Activated CD8-positive, alpha-beta memory T cell treated with anti-CD3 and anti-CD28 coated beads, Interleukin-2, amount 50 U/mL, for 4 hours (primary cell): ENCODE measurements around the gene CREB3.
A peak's percentile ranks its signal among the peaks of the same experiment; 100 is the strongest.

Experiments used
- DNase-seq: peaks from one replicate; pipeline ENCODE4 v3.0.0-alpha.2; 2020

CREB3 gene

DNA sequence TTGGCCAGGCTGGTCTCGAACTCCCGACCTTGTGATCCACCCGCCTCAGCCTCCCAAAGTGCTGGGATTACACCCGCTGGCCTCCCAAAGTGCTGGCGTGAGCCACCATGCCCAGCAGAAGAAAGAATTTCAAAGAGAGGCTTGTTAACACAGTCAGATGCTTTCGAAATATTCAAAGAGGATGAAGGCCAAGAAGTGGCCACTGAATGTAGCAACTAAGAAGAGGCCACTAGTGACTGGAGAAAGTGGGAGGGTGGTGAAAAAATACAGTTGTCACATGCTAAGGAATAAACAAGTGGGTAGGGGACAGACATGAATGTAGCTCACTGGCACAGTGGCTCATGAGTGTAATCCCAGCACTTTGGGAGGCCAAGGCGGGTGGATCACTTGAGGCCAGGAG is 29.8 kb upstream of the CREB3 start:
- DNase-seq = no peak

GRCh38 chr9:35703906-35704672 is 28.4 kb upstream of the CREB3 start:
- no peak for DNase-seq

GRCh38 chr9:35705372-35705771 is 27.1 kb upstream of the CREB3 start:
- no peak for DNase-seq

GRCh38 chr9:35705836-35706430 is 26.5 kb upstream of the CREB3 start:
- DNase-seq = no peak

DNA sequence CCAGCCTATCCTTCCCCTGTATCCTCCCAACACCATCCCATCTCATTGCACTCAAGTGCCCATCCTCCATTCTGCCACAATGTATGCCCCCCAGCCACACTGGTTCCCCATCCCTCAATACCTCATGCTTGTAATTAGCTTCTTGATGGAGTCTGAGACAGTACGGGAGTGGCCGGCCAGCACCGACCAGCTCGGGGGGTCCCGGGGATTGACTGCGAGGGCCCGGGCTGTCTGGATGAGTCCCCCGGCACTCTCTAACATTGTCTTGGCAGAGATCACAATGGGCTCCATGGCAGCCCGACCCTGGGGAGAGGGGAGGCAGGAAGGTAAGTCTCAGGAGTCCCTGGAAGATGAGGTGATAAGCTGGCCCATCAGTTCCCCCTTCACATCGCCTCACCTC is 25.5 kb upstream of the CREB3 start:
- no peak for DNase-seq

DNA sequence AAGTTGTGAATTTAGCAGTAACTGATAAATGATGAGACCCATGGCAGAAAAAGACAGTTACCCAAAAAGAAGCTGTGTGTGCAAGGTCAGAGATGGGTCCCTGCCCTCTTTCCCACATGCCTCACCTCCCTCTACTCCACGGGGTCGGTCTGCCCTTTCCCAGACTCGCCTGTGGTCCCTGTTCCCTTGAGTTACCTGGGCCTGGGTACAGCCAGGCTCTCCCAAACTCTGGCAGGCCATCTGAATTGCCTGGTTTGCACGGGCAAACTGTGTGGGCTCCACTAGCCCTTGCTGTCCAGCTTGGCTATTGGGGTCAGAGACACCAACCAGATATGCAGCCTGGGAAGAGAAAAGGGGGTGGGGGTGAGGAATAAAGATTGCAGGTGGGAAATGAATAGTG is 24.3 kb upstream of the CREB3 start:
- no peak for DNase-seq

GRCh38 chr9:35710818-35711500 is 21.5 kb upstream of the CREB3 start:
- DNase-seq = no peak

DNA sequence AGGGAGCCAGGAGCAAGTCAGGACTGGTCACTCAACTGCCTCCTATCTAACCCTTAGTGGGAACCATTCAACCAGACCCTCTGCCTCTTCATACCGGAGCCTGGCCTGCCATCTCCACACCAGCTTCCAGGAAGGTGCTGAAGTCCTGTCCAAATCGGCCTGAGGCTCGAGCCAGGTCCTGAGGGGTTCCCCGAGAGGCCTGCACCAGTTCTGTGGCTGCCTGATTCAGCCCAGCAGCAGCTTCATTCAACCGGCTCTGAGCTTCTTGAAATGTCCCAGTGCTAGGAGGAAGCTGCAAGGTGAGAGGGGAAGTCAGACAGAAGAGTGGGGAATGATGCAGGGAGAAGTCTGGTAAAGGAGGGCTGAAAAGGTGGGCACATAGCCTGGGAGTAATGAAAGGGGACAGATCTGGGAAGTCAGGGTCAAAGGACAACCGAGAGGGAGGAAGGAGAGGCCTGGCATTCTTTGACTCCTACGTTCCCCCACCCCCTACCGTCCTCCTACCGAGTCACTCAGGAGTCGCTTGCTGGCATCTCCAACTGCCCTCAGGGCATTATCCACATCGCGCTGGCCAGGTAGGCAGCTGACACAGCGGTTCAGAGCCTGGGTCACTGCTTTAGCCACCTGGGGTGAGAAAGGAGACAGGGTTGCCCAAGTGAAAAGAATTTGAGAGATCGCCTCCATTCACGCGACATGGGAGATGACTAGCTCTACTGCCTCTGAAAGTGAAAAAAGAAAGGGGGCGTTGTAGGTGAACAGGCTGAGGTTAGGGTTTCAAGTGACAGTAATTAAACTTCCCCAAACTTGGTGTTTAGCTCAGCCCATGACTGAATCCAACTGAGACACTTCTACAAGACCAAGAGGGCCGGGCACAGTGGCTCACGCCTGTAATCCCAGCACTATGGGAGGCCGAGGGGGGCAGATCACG is 20.7 kb upstream of the CREB3 start:
- DNase-seq = no peak

DNA sequence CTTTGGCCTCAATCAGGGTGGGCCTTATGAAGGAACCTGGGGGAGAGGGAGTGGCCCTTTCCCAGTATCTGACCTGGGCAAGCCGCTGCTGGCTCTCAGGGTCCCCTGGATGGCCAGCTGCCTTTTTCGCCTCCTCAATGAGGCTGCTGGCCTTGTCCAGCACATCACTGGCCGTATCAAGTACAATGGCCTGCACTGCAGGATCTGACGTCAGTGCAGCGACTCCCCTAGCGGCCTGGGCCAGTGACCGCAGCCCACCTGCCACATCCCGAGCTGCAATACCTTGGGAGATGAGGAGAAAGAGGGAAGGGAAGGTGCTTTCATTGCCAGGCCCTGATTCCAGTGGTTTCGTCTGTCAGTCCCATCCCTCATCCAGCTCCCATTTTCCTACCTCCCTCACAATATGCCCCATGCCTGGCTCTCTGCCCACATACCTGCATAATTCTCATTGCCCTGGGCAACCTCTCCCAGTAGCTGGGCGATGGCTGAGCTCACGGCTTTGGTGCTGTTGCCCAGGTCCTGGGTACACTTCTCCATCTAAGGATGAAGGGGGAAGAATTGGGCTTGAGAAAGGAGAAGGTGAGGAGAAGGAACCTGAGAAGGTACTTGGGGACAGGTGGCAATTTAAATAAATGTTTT is 19.6 kb upstream of the CREB3 start:
- no peak for DNase-seq

DNA sequence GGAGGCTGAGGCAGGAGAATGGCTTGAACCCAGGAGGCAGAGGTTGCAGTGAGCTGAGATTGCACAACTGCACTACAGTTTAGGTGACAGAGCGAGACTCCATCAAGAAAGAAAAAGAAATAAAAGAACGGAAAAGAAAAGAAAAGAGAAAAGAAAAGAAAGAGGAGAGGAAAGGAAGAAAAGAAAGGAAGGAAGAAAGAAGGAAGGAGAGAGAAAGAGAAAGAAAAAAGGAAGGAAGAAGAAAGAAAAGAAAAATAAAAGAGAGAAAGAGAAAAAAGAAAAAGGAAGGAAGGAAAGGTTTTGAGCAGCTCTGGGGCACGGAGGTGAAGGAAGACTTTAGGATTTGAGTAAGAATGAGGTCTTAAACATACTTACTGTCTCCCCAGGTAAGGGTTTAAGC is 18.9 kb upstream of the CREB3 start:
- DNase-seq = no peak

GRCh38 chr9:35714123-35714522 is 18.3 kb upstream of the CREB3 start:
- DNase-seq = no peak

DNA sequence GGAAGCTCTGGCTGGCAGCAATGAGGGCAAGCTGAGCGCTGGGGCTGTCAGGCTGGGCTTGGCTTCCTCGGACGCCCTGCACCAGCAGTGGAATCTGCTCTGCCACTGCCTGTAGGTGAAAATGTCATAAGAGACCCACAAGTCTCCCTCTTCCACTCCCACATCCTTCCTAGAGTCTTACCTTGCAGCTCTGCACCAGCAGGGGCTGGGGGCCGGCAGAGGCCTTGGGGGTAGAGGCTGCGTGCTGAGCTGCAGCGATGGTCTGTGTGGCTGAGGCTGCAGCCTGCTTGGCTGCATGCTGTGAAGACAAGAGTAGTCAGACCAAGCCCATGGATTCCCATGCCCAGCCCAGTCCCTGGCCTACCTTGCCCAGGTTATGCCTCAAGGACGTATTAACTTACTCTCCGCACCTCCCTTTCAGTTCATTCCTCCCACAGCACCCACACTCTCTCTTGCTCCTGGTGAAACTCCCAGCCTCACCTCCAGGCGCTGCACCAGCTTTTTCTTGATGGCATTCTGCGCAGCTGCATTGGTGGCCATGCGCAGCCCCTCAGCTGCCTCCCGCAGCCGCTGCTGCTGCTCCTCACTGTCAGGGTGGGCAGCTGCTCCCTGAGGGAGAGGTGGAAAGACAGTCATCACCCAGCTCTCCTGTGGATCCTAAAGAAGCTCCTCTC is 17.8 kb upstream of the CREB3 start:
- DNase-seq = no peak

GRCh38 chr9:35716230-35716629 is 16.2 kb upstream of the CREB3 start:
- no peak for DNase-seq

- DNase-seq = no peak
Measured at GRCh38 chr9:35717132-35717870, 15.2 kb upstream of the CREB3 start.

DNA sequence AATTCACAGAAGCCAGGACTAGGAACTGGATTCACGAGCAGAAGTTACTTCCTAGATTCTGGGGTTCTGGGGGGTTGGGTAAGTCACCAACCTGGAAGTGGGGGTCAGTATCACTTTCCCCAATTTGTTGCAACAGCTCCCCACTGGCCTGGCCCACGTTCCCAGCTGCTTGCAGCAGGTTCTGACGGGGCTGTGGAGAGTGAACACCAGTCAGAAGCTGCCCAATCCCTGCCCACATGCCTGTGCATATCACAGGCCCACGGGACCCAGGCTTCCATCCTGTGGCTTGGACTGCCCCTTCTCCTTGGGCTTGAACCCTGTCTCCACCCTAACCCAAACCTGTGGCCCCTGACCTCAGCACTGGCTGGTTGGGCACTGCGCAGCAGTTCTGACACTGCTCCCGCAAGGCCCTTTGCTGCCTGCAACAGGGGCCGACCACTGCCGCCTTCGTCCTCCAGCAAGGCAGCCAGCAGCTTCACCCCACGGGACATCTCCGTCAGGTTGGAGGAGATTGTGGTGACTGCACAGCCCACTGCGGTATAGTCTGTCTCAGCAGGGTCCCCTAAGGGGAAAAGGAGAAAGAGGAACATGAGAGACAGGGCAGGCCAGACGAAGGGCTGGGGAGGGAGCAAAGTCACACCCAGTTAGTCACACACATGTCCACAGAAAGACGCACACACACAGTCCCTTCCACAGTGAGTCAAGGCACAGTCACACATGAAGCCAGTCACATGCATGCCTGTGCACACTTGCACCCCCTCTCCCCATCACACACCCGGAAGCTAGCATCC is 13.6 kb upstream of the CREB3 start:
- DNase-seq = no peak

DNA sequence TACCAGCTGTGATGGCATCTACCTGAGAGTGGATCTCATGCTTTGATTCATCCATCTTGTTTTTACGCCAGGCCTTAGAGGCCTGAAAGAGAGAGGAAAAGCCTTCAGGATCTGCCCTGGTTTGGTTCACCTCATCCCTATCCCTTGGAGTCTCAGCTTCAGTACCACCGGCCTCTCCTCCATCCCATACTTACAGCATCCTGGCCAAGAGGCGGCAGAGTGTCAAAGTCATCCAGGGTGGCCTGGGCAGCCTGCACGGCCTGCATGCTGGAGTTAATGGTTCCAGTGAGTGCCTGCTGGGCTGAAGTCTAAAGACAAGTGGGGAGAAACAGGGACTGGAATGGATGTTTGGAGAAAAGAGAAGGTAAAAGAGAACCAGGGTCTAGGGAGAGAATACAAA is 12.9 kb upstream of the CREB3 start:
- DNase-seq = no peak

GRCh38 chr9:35723426-35723825 is 9.0 kb upstream of the CREB3 start:
- DNase-seq = no peak

DNA sequence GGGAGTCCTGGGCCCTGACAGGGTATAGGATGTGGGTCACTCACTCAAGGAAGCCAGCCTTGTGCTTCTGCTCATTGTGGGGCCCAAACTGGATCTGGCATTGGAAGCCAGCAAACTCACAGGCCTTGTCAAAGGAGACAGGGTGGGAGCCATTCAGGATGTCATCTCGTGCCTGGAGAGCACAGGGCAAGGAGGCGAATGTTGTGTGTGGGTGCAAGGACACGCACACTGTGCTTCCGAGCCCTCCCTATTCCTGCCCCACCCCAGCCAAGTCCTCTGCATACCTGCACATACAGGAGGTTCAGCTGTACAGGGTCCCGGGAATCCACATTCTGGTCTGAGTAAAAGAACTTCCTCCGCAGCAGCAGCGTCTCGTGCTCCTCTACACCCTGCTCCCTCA is 8.6 kb upstream of the CREB3 start:
- DNase-seq = no peak

DNA sequence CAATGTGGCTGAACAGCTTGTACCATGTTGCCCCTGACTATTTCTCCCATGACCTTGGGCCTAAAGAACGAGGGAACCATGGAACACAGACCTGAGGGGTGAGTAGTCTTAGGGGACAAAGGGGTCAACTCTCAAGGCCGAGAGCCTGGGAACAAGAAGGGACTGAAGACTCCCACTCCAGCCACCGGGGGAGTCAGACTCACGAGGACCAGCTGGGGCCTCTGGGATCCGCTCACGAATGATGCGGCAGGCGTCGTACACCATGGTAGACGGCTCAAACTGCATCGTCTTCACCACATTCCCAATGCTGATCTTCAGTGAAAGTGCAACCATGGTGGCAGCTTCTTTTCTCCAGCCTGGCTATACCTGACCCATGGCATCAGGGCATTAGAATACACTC is 7.1 kb upstream of the CREB3 start:
- DNase-seq = no peak

- DNase-seq = peak; percentile 32
Measured at GRCh38 chr9:35726931-35727330, 5.5 kb upstream of the CREB3 start.

DNA sequence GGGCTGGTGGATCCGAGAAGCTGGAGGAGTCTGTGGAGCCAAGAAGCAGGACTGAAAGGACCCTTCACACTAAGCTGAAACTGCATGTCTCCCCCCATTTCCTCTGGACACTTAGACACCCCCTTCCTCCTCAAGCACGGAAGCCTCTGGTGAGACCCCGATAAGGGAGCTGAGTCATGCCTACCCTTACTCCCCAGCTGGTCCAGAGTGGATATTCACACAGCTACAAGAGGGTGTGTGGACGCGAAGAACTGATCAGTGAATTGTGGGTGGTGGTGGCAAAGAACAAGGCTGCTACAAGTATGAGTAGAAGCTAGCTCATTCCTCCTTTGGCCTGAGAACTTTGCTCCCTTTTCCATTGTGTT is 4.8 kb upstream of the CREB3 start:
- no peak for DNase-seq
